Skeletal muscle satellite cell (primary cell): Measurements from ENCODE around the gene LRMDA.

Experiments used
- H3K27me3 ChIP-seq: 2 replicates; pipeline ENCODE4 v1.7.0; 2013; ENCODE audit warnings: low read length; ENCODE audit not compliant: control insufficient read depth, insufficient read depth
- H3K36me3 ChIP-seq: 2 replicates; pipeline ENCODE4 v1.7.0; 2013; ENCODE audit warnings: mild to moderate bottlenecking, control low read depth, low read length; ENCODE audit not compliant: insufficient read depth
- H3K4me1 ChIP-seq: 2 replicates; pipeline ENCODE4 v1.7.0; 2013; ENCODE audit warnings: low read length; ENCODE audit not compliant: control insufficient read depth, insufficient read depth
- H3K4me2 ChIP-seq: 2 replicates; pipeline ENCODE4 v1.7.0; 2013; ENCODE audit warnings: mild to moderate bottlenecking, low read length
- H3K4me3 ChIP-seq: 2 replicates; pipeline ENCODE4 v1.7.0; 2013; ENCODE audit warnings: low read length
- H3K9ac ChIP-seq: 2 replicates; pipeline ENCODE4 v1.7.0; 2013; ENCODE audit warnings: mild to moderate bottlenecking, low read depth, low read length, moderate library complexity
- H3K9me3 ChIP-seq: replicated peaks from 2 replicates; pipeline ENCODE4 v1.7.0; 2013; ENCODE audit warnings: mild to moderate bottlenecking, control low read depth, low read length

The LRMDA gene

GRCh38 chr10:75803121-75803520 lies 371.7 kb downstream of the LRMDA start:
- Histone ChIP-seq H3K9ac (no peak overlapping the region), H3K9me3 (no peaks in the 10 kb centered on the region), H3K4me2 (no peak overlapping the region), H3K36me3 (no peaks in the 10 kb centered on the region), H3K4me1 (no peaks in the 10 kb centered on the region), H3K27me3 (peaks cover 5% of the 10 kb centered on the region), H3K4me3 (no peak overlapping the region)

GRCh38 chr10:75803816-75804552 lies 372.6 kb downstream of the LRMDA start:
- Histone ChIP-seq H3K4me1 (no peaks in the 10 kb centered on the region), H3K4me2 (no peak overlapping the region), H3K9me3 (no peaks in the 10 kb centered on the region), H3K36me3 (no peaks in the 10 kb centered on the region), H3K4me3 (no peak overlapping the region), H3K9ac (no peak overlapping the region), H3K27me3 (peaks cover 5% of the 10 kb centered on the region)

GRCh38 chr10:75806186-75806585 lies 374.8 kb downstream of the LRMDA start:
- Histone ChIP-seq H3K27me3 (peaks cover 5% of the 10 kb centered on the region), H3K4me3 (no peak overlapping the region), H3K9me3 (no peaks in the 10 kb centered on the region), H3K36me3 (no peaks in the 10 kb centered on the region), H3K4me2 (no peak overlapping the region), H3K4me1 (no peaks in the 10 kb centered on the region), H3K9ac (no peak overlapping the region)

GRCh38 chr10:75807456-75807855 lies 376.0 kb downstream of the LRMDA start:
- H3K4me1 ChIP-seq = no peaks in the 10 kb centered on the region
- H3K4me2 ChIP-seq = no peak overlapping the region
- H3K4me3 ChIP-seq = no peak overlapping the region
- H3K9ac ChIP-seq = no peak overlapping the region
- H3K9me3 ChIP-seq = no peaks in the 10 kb centered on the region
- H3K36me3 ChIP-seq = no peaks in the 10 kb centered on the region
- H3K27me3 ChIP-seq = no peaks in the 10 kb centered on the region

GRCh38 chr10:75809003-75809402 lies 377.6 kb downstream of the LRMDA start:
- Histone ChIP-seq H3K4me3 (no peak overlapping the region), H3K9me3 (no peaks in the 10 kb centered on the region), H3K36me3 (no peaks in the 10 kb centered on the region), H3K9ac (no peak overlapping the region), H3K4me2 (no peak overlapping the region), H3K27me3 (peaks cover 4% of the 10 kb centered on the region), H3K4me1 (no peaks in the 10 kb centered on the region)

GRCh38 chr10:75814014-75814413 lies 382.6 kb downstream of the LRMDA start:
- no peak overlapping the region for H3K4me2 ChIP-seq
- peaks cover 5% of the 10 kb centered on the region for H3K27me3 ChIP-seq

GRCh38 chr10:75815066-75815465 lies 383.6 kb downstream of the LRMDA start:
- H3K4me1 ChIP-seq = no peaks in the 10 kb centered on the region
- H3K9ac ChIP-seq = no peak overlapping the region
- H3K9me3 ChIP-seq = no peaks in the 10 kb centered on the region
- no peaks in the 10 kb centered on the region for H3K36me3 ChIP-seq
- H3K4me3 ChIP-seq = no peak overlapping the region
- peaks cover 5% of the 10 kb centered on the region for H3K27me3 ChIP-seq
- no peak overlapping the region for H3K4me2 ChIP-seq

More at GRCh38 chr10:75814014-75814413, 382.6 kb downstream of the LRMDA start:
- Histone ChIP-seq H3K4me1 (no peaks in the 10 kb centered on the region), H3K9ac (no peak overlapping the region), H3K9me3 (no peaks in the 10 kb centered on the region), H3K4me3 (no peak overlapping the region), H3K36me3 (no peaks in the 10 kb centered on the region)

GRCh38 chr10:75817198-75817597 lies 385.8 kb downstream of the LRMDA start:
- Histone ChIP-seq H3K4me3 (no peak overlapping the region), H3K4me1 (no peaks in the 10 kb centered on the region), H3K9ac (no peak overlapping the region), H3K27me3 (peaks cover 5% of the 10 kb centered on the region), H3K36me3 (no peaks in the 10 kb centered on the region), H3K4me2 (no peak overlapping the region), H3K9me3 (no peaks in the 10 kb centered on the region)

GRCh38 chr10:75818552-75818951 lies 387.1 kb downstream of the LRMDA start:
- Histone ChIP-seq H3K4me1 (no peaks in the 10 kb centered on the region), H3K9ac (no peak overlapping the region), H3K9me3 (no peaks in the 10 kb centered on the region), H3K27me3 (peaks cover 3% of the 10 kb centered on the region), H3K4me3 (no peak overlapping the region), H3K4me2 (no peak overlapping the region), H3K36me3 (no peaks in the 10 kb centered on the region)

- Histone ChIP-seq H3K27me3 (no peaks in the 10 kb centered on the region), H3K9me3 (no peaks in the 10 kb centered on the region), H3K36me3 (no peaks in the 10 kb centered on the region), H3K9ac (no peak overlapping the region), H3K4me3 (no peak overlapping the region), H3K4me1 (no peaks in the 10 kb centered on the region), H3K4me2 (no peak overlapping the region)
Measured at GRCh38 chr10:75825235-75825634, 393.8 kb downstream of the LRMDA start.

- no peak overlapping the region for H3K4me3 ChIP-seq
- no peaks in the 10 kb centered on the region for H3K9me3 ChIP-seq
- H3K27me3 ChIP-seq = no peaks in the 10 kb centered on the region
- H3K4me1 ChIP-seq = no peaks in the 10 kb centered on the region
- no peaks in the 10 kb centered on the region for H3K36me3 ChIP-seq
- H3K4me2 ChIP-seq = no peak overlapping the region
- no peak overlapping the region for H3K9ac ChIP-seq
Measured at GRCh38 chr10:75825661-75826060, 394.2 kb downstream of the LRMDA start.

GRCh38 chr10:75826846-75827245 lies 395.4 kb downstream of the LRMDA start:
- no peak overlapping the region for H3K4me3 ChIP-seq

More at GRCh38 chr10:75826846-75827245, 395.4 kb downstream of the LRMDA start:
- Histone ChIP-seq H3K27me3 (no peaks in the 10 kb centered on the region), H3K9me3 (no peaks in the 10 kb centered on the region), H3K4me1 (no peaks in the 10 kb centered on the region), H3K9ac (no peak overlapping the region), H3K36me3 (no peaks in the 10 kb centered on the region), H3K4me2 (no peak overlapping the region)
